Kidney epithelial cell (primary cell): ENCODE results near the gene LBX2. TPM values are rescaled to one million over a fixed set of nuclear protein-coding genes. Genes with fewer than 3 reads are reported as not detected.

Source experiments
- DNase-seq: peaks from one replicate; pipeline ENCODE4 v3.0.0-alpha.2; 2010; ENCODE audit warnings: low read depth
- H3K27me3 ChIP-seq: 2 replicates; pipeline ENCODE4 v1.6.0; 2011; ENCODE audit warnings: low read length; ENCODE audit not compliant: control insufficient read depth, insufficient read depth
- H3K36me3 ChIP-seq: 2 replicates; pipeline ENCODE4 v1.5.1; 2011; ENCODE audit warnings: low read length; ENCODE audit not compliant: control insufficient read depth, insufficient read depth
- H3K4me3 ChIP-seq: 2 replicates; pipeline ENCODE4 v1.5.1; 2011; ENCODE audit warnings: low read depth, mild to moderate bottlenecking, control low read depth, low read length
- CTCF ChIP-seq: IDR thresholded peaks from 2 replicates; pipeline ENCODE4 v1.5.1; 2011; ENCODE audit warnings: mild to moderate bottlenecking, moderate library complexity, low read length, control low read depth, inconsistent platforms; ENCODE audit not compliant: insufficient read depth, poor library complexity, severe bottlenecking
- total RNA-seq: library from RNA; depleted of rRNA; stranded (reverse); fragments of >200 nt; gene quantifications from 2 replicates; pipeline ENCODE4 v1.2.3, GENCODE V29; 2015

LBX2 gene
- total RNA-seq, 1 donor from 2014 or later: 1.9 TPM

GRCh38 chr2:74514368-74515270, 15.2 kb upstream of the LBX2 start, which contains the start of gene TLX2:
TLX2 (plus strand) TSS chr2:74514450; CDS start chr2:74514807, 357 bp downstream.
- no peaks in the 10 kb centered on the region for H3K36me3 ChIP-seq
- no peak for DNase-seq
- H3K4me3 ChIP-seq: no peak within 1 kb of the TSS
- TF ChIP-seq CTCF: no peak
- H3K27me3 ChIP-seq: peaks cover 73% of the 10 kb centered on the region

GRCh38 chr2:74513605-74514367, 14.4 kb upstream of the LBX2 start:
- Histone ChIP-seq H3K27me3 (peaks cover 73% of the 10 kb centered on the region), H3K4me3 (no peak overlapping the region), H3K36me3 (no peaks in the 10 kb centered on the region)
- TF ChIP-seq CTCF: no peak
- no peak for DNase-seq

DNA sequence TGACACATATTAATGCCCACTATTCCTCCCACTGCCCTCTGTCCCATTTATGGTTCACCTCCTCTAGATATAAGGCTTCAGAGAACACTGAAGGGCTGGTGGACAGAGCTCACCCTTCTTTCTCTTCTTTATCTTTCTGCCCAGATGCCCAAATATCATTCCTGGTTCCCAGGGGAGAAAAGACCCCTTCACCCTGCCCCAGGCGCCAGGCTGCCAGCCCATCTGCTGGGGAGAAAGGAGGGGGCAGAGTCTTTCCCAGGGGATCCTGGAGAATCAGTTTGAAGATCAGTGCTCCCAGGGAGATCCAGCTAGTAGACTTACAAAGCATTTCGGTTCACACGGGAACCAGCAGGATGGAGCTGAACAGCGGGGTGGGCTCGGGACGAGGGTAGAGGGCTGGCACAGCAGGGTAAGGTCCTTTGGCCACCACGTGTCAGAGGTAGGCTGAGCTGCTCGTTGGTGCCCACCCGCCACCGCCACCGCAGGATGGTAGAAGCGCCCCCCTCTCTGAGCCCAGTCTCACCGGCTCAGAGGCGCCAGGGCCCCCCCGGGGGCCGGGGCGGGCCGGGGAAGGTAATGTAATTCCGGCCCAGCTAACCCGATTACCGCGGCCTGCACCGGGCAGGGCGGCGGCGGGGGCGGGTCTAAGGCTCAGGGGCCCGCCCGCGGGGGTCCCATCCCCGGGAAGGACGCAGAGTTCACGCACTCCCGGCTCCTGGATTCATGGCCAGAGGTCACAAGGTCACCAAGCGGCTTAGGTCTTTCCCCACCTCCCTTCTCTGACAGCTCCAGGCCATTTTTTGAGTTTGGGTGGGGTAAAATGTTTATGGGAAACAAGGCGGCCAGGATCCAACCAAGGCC, 13.6 kb upstream of the LBX2 start:
- no peak overlapping the region for H3K4me3 ChIP-seq
- peaks cover 67% of the 10 kb centered on the region for H3K27me3 ChIP-seq
- H3K36me3 ChIP-seq: no peaks in the 10 kb centered on the region

DNA sequence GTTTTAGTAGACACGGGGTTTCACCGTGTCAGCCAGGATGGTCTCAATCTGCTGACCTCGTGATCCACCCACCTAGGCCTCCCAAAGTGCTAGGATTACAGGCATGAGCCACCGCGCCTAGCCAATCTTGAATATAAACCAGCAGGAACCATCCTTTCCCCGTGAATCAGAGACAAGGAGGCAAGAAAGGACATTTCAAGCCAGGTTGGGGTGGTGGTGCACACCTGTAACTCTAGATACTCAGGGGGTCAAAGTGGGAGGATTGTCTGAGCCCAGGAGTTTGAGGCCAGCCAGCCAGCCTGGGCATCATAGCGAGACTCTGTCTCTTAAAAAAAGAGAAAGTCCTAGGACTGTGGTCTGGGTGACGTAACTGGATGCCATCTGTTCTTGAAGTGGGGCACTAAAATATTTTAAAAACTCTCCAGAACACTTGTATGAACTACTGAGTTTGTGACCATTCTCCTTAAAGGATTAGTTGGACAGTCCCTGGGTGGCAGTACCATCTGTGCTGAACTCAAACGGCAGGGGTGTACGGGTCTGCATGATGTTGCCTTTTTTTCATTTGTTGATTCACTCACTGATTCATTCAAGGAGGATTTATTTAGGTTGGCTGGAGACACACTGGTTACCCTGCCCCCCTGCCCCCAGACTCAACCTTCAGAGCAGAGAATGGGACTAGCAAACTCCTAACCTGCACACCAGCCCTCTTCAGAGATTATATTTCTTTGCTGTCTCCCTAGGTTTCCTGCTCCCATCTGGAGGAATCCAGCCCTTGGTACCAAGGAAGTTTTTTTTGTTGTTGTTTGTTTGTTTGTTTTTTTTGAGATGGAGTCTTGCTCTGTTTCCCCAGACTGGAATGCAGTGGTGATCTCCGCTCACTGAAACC, 11.9 kb upstream of the LBX2 start:
- H3K4me3 ChIP-seq: no peak overlapping the region
- H3K27me3 ChIP-seq: peaks cover 56% of the 10 kb centered on the region
- DNase-seq: no peak
- no peak for TF ChIP-seq CTCF
- H3K36me3 ChIP-seq: no peaks in the 10 kb centered on the region

More for the DNA sequence above, 13.6 kb upstream of the LBX2 start:
- no peak for TF ChIP-seq CTCF
- DNase-seq: no peak

DNA sequence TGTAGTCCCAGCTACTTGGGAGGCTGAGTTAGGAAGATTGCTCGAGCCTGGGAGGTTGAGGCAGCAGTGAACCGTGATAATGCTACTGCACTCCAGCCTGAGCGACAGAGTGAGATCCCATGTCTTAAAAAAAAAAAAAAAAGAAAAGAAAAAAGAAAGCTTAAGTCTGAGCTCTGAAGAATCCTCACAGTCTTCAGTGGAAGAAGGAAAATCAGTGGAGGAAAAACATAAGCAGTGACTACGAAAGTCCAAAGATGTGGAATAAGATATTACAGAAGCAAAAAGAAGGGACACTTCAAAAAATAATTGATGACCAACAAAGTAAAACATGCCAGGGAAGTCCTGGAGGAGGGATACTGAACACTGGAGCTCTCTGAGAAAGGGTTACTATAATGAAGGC, 10.9 kb upstream of the LBX2 start:
- no peak for TF ChIP-seq CTCF
- no peak overlapping the region for H3K4me3 ChIP-seq
- DNase-seq: no peak
- no peaks in the 10 kb centered on the region for H3K36me3 ChIP-seq
- peaks cover 45% of the 10 kb centered on the region for H3K27me3 ChIP-seq
